GM19240 (cell line): ENCODE data around the gene MLYCD.
A peak's percentile ranks its signal among the peaks of the same experiment; 100 is the strongest.
"Not testable (repeated sequence)": the region's sequence is repeated elsewhere in the genome, so short reads cannot be mapped to it uniquely, and the experiment has no call there.

Experiments used
- DNase-seq: peaks from one replicate; pipeline ENCODE4 v3.0.0; 2011; ENCODE audit warnings: low spot score; ENCODE audit not compliant: insufficient read length

The MLYCD gene

DNA sequence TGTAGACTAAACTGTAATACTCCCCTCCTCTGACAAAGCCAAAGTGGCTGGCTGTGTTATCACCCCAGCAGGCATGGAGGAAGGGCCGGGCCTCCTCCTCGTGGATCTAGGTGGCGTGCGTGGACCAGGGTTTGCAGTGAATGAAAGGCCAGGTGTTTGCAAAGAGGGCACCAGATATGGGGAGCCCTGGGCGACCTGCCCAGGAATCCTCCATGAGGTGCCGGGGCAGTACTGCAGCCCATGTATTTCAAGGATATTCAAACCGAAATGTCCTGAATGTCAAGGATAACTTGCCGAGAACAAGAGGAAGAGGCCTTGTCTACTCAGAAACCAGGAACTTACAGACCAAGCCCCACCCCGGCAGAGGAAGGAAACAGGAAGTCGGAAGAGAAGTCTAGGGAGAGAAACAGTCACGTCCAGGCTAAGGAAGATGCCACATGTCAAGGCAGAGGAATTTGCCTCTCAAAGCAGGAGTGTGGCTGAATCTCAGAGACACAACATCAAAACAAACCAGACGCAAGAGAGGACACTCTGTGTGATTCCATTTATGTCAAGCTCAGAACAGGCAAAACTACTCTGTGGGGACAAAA lies 40.4 kb downstream of the MLYCD start:
- DNase-seq = no peak

DNA sequence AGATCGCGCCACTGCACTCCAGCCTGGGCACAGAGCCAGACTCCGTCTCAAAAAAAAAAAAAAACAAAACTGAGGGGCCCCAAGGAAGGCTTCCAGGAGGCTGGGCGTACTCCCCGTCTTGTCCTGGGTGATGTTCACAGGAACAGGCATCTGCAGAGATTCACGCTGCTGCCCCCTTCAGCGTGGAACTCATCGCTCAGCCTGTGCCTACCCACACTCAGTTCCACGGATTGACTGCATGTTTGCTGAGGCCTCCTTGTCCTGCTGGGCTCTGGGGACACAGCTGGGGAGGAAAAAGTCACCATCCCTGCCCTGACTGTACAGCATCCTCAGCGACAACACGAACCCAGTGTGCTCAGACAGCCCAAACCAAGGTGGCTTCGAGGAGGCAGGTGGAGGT lies 41.2 kb downstream of the MLYCD start:
- no peak for DNase-seq

DNA sequence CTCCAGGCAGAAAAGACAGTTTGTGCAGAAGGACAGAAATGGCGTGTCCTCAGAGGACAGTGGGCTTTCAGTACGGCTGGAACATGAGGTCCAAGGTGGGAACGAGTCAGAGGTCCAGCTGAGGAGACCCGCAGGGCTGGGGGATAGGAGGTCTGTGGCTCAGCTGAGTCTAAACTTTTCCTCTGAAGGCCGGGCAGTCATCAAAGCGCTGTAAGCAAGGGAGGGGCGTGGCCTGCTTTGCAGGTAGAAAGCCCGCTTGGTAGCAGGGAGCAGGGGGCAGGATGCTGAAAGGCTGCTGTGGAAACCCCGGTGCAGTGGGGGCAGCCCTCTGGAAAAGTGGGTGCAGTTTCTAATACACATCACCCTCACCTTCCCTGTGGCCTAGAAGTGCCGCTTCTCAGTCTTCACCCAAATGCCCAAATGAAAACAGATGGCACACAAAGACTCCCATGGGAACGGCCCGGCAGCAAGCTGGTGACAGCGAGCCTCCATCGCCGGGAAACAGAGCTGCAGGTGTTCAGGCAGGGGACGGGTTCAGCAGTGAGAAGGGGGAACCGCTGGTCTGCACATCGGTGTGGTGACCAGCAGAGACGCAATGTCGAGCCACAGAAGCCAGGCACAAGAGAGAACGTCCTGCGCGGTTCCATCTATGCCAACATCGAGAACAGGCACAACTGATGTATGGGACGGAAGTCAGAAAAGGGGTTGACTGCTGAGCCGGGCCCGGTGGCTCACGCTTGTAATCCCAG lies 41.9 kb downstream of the MLYCD start:
- DNase-seq = no peak

DNA sequence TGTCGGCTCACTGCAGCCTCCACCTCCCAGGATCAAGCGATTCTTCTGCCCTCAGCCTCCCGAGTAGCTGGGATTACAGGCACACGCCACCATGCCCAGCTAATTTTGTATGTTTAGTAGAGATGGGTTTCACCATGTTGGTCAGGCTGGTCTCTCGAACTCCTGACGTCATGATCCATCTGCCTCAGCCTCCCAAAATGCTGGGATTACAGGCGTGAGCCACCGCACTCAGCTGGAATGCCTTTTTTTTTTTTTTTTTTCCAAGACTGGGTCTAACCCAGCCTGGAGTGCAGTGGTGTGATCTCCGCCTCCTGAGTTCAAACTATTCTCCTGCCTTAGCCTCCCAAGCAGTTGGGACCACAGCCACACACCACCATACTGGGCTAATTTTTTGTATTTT lies 42.6 kb downstream of the MLYCD start:
- DNase-seq = not testable (repeated sequence)

DNA sequence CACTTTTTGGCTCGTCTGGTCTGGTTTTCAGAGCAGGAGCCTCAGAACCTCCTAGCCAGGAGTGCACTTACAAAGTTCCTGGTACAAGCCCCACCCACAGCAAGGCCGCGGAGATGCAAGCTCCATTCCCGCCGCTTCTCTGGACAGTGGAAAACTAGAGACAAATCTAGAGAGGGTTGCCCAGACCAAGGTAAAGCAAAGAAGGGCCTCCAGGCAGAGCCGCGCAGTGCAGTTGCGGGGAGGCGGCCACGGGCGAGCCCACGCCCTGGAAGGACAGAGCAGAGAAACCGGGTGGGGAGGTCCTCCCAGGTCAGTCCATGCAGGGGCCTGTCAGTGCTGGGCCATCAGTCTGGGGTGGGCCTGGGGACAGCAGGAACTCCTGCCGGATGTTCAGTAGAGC lies 43.2 kb downstream of the MLYCD start:
- no peak for DNase-seq

DNA sequence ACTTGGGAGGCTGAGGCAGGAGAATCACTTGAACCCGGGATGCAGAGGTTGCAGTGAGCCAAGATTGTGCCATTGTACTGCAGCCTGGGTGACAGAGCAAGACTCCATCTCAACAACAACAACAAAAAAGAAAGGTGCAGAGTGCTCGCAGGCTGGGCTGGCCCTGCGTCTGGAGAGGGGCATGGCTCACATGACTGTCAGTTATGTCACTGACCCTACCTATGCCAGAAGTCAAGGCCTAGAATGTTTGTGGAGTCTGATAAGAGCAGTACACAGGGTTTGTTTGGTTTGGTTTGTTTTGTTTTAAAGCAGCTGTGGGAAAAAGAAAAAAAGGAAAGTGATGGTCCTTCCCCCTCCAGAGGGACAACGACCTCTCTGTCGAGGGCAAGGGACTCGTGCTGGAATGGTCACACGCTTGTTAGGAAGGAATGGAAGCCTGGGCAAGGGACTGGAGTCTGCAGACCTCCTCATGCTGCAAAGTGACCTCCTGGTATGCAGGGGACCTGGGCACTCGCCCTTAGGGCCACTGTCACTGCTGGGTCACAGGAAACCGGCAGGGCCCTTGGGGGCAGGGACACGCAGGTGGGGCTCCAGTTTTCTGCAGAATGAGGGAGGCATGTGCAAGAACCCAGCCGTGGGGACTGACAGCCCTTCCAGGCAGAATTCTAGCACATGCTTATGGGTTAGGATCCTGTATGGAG lies 44.0 kb downstream of the MLYCD start:
- no peak for DNase-seq

DNA sequence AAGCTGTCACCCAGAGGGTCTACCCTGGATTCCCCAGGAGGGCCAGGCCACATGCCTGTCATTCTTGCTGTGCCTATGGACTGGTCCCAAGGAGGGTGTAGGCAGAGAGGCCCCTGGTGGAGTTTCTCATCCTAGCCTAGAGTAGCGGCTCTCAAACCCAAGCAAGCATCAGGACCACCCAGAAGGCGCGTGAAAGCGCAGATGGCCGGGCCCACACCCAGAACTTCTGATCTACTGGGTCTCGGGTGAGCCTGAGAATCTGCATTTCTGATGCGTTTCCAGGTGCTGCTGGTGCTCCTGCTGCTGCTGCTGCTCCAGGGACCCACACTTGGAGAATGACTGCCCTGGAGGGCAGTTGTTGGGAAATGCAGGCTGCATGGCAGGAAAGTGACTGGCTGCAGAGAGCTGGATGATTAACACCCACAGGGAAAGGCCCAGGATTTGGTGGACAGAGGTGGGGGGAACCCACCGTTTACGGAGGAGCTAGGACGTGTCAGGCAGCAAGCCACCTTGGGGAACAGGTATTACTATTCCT lies 44.7 kb downstream of the MLYCD start:
- no peak for DNase-seq

DNA sequence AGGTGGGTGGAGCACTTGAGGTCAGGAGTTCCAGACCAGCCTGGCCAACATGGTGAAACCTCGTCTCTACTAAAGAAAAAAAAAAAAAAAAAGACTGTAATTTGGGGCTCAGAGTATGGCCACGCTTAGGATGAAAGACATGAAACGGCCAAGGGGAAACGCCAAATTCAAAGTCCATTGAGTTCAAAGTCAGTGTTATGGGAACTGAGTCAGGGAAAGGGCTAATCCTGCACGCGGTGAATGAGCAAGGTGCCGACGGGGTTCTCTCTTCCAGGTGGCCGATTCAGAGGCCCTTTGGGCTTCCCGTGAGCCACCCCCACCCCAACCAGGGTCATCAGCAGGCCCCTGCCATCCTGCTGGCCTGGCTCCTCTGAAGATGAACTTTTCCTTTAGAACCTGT lies 46.7 kb downstream of the MLYCD start:
- no peak for DNase-seq

DNA sequence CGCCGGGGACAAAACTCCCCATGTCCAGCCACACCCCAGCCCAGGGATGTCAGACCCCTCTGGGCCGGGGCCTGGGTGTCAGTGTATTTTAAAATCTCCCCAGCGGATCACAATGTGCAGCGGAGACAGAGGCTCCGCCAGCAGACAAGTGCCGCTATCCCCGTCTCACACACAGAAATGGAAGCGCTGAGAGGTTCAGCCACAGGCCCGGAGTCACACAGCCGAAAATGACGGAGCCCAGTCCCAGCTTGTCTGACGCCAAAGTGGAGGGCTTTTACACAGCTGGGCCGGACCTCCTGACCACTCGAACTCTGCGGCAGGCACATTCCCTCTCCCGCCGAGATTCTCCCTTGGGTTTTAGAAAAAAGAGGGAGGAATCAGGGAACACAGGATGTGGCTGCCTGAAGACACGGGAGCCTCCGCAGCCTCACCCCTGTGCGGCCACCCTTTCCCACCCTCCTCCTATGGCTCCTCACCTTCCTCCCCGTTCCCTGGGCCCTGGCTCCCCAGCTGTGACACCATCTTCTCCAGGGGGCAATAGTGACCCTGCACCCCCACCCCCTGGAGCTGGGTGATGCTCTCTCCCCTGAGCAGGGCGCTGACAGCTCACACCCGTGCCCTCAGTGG lies 47.4 kb downstream of the MLYCD start:
- no peak for DNase-seq

DNA sequence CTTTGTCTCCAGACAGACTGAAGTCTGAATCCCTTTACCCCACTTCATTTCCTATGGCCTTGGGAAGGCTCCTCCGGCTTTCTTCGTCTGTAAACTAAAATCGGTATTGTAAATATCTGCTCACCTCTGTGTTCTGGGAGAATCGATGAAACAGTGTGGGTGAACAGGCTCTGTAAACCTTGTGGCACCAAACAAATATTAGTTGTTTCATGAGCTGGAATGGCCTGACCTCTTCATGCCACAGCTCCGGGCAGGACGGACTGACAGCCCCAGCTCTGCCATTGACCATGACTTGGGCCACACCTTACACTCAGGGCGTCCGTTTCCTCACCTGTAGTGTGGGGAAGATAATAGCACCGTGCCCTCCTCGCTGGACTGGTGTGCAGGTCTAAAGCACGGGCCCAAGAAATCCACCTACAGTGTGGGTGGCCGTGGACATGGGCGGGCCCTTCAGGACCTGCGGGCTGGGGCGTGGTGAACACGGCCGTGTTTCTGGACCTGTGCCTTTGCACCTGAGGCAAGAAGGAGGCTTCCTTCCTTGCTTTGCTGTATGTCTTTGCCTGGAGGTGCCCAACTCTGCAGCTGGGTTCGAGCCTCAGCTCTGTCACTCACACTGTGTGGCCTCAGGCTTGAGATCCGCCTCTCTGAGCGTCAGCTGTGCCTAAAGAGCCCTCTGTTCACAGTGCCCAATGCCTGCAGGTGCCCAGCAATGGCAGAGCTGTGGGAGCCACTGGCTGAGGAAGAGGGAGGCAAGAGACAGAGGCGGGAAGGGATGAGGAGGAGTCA lies 48.1 kb downstream of the MLYCD start:
- DNase-seq = no peak

DNA sequence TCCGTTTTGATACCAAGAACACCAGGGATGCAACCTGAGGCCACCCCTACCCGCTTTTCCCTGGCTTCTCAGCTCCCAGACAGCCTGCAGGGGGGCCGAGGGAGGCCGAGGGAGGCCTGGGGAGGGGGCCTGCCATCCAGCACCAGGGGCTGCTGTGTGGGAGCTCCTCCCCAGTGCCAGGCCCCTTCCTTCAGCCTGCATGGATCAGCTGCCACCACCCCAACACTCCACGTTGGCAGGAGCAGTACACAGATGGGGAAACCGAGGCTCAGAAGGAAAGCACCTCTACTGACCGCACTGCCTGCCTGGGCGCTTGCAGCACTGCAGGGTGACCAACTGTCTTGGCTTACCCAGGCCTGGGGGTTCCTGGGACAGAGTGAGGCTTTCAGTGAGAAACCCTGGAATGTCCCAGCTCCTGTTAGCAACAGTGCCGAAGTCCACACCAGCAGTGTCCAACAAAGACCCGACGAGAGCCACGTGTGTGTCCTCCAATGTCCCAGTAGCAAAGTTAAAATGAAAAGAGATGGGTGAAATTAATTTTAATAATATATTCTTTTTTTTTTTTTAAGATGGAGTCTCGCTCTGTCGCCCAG lies 48.8 kb downstream of the MLYCD start:
- no peak for DNase-seq

DNA sequence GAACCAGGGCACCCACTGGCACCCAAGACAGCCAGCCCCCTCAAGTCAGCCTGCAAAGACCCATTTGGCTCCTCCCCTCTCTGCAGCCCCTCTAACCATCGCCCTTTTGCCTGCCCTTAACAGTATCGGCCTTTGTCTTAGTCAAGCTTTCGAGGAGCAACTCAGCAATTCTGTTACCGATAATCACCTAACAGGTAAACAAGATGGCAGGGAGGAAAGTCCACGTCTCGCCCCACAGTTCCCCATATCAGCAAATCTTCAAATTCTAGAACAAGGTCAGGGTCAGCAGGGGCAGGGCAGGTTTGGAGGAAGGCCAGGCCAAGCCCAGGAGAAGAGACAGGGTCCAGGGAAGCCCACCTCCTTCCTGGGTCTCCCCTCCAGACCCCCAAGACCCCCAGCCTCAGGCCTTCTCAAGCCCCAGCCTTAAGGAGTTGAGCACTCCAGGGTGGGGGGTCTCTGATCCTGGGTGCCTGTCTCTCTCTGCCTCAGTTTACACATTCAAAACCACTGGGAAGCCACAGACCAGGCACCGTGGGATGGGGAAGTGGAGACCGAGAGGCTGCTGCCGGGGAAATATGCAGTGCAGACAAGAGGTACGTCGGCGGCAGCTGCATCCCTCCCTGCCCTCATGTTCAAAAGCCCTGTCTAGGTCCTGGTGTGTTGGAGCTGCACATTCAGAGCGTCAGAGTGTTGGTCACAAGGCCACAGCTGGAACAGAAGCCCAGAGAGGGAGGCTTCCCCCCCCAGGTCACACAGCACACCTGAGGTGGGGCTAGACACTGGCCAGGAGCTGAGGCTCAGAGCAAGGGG lies 50.2 kb downstream of the MLYCD start:
- no peak for DNase-seq

DNA sequence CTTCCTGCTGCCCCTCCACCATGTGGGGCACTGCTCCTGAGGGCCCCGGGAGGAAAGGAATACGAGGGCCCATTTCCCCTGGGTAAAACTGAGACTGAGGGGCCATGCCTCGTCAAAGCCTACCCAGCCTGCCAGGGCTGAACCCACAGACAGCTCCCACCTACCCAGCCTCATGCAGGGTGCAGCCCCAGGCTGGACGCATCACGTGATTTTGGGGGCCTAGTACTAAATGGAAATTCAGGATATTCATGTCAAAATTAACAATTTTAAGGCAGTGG lies 50.7 kb downstream of the MLYCD start:
- no peak for DNase-seq

DNA sequence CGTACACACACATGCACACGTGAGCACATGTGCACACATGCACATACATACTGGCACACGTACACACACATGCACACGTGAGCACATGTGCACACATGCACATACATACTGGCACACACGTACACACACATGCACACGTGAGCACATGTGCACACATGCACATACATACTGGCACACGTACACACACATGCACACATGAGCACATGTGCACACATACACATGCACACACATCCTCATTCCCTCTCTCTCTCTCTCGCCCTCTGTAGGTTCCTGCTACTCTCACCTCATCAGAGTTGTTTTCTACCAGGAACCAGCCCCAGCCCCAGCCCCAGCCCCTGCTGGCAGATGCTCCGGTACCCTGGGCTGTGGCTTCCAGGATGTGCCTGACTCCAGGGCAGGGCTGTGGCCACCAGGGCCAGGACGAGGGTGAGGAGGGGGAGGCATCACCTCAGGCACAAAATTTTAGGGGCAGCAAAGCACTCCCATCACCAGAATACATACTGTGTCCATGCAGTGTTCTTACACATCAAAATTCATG lies 52.0 kb downstream of the MLYCD start:
- DNase-seq = not testable (repeated sequence)

DNA sequence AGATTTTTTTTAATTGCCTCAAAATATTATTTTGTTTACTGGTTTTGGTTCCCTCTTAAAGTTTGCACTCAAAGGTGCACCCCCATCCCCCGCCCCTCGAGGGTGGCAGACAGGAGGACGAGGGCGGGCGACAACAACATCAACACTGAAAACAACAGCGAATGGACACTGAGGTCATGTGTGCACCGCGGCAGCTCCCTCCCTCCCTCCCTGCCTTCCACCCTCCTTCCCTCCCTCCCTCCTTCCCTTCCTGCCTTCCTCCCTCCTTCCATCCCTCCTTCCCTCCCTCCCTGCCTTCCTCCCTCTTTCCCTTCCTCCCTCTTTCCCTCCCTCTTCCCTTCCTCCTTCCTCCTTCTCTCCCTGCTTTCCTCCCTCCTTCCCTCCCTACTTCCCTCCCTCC lies 52.6 kb downstream of the MLYCD start:
- no peak for DNase-seq

DNA sequence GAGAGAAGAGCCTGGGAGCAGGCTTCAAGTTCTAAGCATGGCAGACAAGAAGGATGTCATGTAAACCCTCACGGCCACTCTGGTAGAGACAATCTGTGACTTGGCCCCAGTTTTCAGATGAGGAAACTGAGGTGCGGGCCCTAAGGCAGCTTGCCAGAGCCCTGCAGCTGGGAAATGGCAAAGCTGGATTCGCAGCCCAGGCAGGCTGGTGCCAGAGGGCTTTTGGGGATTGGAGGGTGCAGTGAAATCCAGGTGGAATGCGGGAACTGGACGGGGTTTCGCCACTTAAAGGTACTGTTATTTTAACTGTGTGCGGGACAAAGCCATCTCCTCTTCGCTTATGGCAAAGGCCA lies 53.6 kb downstream of the MLYCD start:
- no peak for DNase-seq

DNA sequence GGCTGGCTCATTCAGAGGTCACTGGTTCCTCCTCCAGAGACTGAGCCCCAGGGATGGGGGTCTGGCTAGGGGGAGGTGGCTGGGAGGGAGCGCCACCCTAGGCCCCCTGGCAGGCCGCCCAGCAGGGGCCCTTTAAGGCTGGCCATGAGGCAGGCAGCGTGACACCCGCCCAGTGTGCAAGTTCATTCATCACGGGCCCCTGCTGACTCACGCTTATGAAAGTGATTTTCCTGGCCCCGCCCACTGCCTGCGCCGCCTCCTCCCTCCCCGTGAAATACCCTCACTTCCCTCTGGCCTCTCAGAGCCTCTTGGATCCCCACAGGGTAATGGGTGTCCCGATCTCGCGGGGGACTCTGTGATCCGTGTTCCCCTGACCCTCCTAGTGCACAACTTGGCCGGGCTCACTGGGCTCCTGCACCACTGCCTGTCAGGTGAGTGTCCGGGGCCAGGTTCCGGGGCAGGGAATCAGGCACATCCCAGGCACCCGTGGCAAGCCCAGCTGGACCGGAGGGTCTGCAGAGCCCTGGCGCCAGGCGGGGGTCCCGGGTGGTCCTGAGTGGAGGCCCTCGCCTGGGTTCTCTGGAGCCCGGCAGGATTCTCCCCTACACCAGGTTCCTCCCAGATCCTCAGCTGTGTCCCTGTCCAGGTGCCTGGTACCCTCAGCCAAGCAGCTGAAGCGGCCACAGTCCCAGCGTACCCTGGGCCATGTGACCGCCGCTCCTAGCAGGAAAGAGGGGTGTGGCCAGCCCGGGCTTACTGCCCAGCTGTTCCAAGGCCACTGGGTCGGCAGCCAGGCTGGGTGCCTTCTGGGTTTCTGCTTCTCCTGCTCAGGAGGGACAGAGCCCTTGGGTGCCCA lies 54.3 kb downstream of the MLYCD start, which contains the start of gene OSGIN1:
Gene OSGIN1, plus strand, starts transcription at position 301 of the 856 bp plus-strand sequence. CDS start 4,432 bp downstream, outside the sequence.
- DNase-seq = peak; percentile 65

DNA sequence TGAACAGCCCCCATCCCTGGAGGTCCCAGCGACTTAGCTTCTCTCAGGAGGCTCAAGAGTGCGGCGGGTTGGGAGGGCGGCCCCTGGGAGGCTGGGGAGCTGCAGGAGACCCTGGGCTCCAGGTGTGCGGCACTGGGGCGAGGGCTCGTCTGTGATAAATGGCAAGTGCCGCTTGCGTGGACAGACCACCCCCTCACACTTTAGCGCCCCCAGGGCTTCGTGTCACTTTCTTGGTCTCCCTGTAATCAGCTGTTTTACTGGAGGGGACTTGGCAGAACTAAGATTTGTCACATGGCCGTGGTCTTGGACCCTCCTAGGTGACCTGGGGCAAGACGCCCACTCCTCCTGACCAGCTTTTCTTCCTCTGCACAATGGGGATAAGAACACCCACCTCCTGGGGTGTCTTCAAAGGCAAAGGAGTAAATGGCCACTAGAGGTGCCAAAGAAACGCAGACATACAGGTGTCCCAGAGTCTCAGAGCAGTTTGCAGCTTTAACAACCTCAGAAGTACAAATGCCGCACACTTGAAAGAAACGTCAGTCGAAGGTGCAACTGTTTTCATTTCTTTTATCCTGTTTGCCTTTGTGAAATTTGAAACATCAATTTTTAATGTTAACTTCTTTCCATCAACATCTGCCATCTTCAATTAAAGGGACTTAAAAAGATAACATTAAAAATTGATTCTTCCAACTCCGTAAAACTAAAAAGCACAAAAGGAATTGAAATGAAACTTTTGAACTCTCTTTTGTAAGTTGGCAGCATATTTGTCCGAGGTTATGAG lies 55.1 kb downstream of the MLYCD start:
- no peak for DNase-seq
